Measurements from ENCODE around the gene MMP26. TPM values are rescaled to one million over a fixed set of nuclear protein-coding genes. Genes with fewer than 3 reads are reported as not detected.
"Not testable (repeated sequence)": the region's sequence is repeated elsewhere in the genome, so short reads cannot be mapped to it uniquely, and the experiment has no call there.

The MMP26 gene
- total and polyA plus RNA-seq, 10 donors: not detected

DNA sequence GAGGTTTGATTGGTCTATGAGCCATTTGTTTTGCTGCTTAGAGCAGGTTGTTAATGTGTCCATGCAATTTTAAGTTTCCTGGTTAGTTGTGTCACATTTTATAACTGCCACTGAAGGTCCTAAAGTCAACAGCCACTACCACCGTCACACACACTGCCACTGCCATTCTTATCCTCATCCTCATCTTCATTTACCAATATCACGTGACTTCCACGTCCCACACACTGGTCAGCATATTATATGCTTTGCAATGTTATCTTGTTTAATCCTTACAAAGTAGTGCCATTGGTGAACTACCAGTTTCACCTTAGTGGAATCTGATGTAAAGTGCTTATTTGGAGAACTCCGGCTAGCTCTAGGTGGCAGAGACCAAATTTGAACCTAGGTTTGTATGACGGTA, 9.7 kb downstream of the MMP26 start:
- H3K27me3 ChIP-seq (replicated peaks in 1 of 7): peaks cover 0 to 13% (median 0%) of the 10 kb centered on the region in 7 donors
- no peak overlapping the region for H3K4me3 ChIP-seq
- no peak overlapping the region for H3K27ac ChIP-seq
- TF ChIP-seq POLR2AphosphoS5 (IDR thresholded peaks at IDR 0.05) (no peak), POLR2A (IDR thresholded peaks at IDR 0.05) (no peak)
- TF ChIP-seq, protein P1, sequence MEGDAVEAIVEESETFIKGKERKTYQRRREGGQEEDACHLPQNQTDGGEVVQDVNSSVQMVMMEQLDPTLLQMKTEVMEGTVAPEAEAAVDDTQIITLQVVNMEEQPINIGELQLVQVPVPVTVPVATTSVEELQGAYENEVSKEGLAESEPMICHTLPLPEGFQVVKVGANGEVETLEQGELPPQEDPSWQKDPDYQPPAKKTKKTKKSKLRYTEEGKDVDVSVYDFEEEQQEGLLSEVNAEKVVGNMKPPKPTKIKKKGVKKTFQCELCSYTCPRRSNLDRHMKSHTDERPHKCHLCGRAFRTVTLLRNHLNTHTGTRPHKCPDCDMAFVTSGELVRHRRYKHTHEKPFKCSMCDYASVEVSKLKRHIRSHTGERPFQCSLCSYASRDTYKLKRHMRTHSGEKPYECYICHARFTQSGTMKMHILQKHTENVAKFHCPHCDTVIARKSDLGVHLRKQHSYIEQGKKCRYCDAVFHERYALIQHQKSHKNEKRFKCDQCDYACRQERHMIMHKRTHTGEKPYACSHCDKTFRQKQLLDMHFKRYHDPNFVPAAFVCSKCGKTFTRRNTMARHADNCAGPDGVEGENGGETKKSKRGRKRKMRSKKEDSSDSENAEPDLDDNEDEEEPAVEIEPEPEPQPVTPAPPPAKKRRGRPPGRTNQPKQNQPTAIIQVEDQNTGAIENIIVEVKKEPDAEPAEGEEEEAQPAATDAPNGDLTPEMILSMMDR (IDR thresholded peaks at IDR 0.05 in 8 of 11, conservative IDR thresholded peaks at IDR 0.05 in 3 of 11): no peak
- no peaks in the 10 kb centered on the region for H3K4me1 ChIP-seq
- no peak for DNase-seq
- H3K36me3 ChIP-seq: no peaks in the 10 kb centered on the region
- 77 to 89% (median 85%) methylated on average over 5 of the region's 5 CpGs for WGBS, 5 donors
- intact Hi-C loops (cut with DNase I; ENCODE audit: low total_unique reads): no loop called here
- H3K9me3 ChIP-seq: no peaks in the 10 kb centered on the region

GRCh38 chr11:4722616-4723534, 18.3 kb downstream of the MMP26 start:
- intact Hi-C loops (cut with DNase I; ENCODE audit: low total_unique reads); H3K4me1 ChIP-seq; H3K27ac ChIP-seq; H3K36me3 ChIP-seq; H3K4me3 ChIP-seq; DNase-seq; H3K9me3 ChIP-seq; H3K27me3 ChIP-seq (replicated peaks in 1 of 7): not testable (repeated sequence)
- 90 to 93% (median 91%) methylated on average over 22 to 33 of the region's 33 CpGs for WGBS, 5 donors

DNA sequence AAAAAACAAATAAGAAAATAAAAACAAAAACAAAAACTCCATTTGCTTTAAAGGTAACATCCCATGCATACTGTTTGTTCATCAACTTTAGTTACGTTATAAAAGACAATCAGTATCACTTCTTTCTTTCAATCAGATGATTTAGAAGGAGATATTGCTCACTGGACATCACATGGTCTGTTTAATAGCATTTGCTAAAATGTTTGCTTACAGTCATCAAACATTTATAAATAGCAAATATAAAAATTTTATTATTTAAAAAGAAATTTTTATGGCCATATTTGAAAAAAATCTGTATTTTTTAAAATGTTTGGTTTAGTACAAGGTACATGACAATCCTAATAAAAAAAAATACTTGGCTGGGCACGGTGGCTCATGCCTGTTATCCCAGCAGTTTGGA, 22.6 kb downstream of the MMP26 start:
- DNase-seq: no peak
- Histone ChIP-seq H3K27me3 (replicated peaks in 1 of 7) (no peaks in the 10 kb centered on the region), H3K4me3 (no peak overlapping the region), H3K27ac (no peak overlapping the region), H3K36me3 (no peaks in the 10 kb centered on the region), H3K4me1 (no peaks in the 10 kb centered on the region), H3K9me3 (no peaks in the 10 kb centered on the region)
- intact Hi-C loops (cut with DNase I; ENCODE audit: low total_unique reads): no loop called here
- 83 to 96% (median 87%) methylated on average over 2 of the region's 2 CpGs for WGBS, 5 donors
- no peak for TF ChIP-seq POLR2AphosphoS5 (IDR thresholded peaks at IDR 0.05)

- Histone ChIP-seq H3K9me3 (no peaks in the 10 kb centered on the region), H3K27ac (no peak overlapping the region), H3K4me1 (no peaks in the 10 kb centered on the region), H3K36me3 (no peaks in the 10 kb centered on the region), H3K4me3 (no peak overlapping the region), H3K27me3 (replicated peaks in 1 of 7) (peaks cover 0 to 9% (median 0%) of the 10 kb centered on the region in 7 donors)
- intact Hi-C loops (cut with DNase I; ENCODE audit: low total_unique reads): no loop called here
- no peak for DNase-seq
- TF ChIP-seq POLR2AphosphoS5 (IDR thresholded peaks at IDR 0.05) (no peak), POLR2A (IDR thresholded peaks at IDR 0.05) (no peak)
- TF ChIP-seq, protein P1 (IDR thresholded peaks at IDR 0.05 in 8 of 11, conservative IDR thresholded peaks at IDR 0.05 in 3 of 11): no peak
- 79 to 93% (median 85%) methylated on average over 2 of the region's 2 CpGs for WGBS, 5 donors
Observed at GRCh38 chr11:4740735-4741134, 36.2 kb downstream of the MMP26 start.

DNA sequence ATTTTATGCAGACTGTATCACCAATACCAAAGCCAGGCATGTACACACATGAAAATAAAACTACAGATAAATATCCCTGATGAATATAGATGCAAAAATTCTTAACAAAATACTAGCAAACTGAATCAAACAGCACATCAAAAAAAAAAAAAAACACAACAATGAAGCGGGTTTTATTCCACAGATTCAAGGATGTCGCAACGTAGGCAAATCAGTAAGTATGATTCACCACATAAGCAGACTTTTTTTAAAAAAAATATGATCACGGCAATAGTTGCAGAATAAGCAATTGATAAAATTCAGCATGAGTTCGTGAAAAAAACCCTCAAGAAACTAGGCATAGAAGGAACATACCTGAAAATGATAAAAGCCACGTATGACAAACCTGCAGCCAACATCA, 43.9 kb downstream of the MMP26 start:
- Histone ChIP-seq H3K4me1 (no peaks in the 10 kb centered on the region), H3K27me3 (replicated peaks in 1 of 7) (peaks cover 0 to 5% (median 0%) of the 10 kb centered on the region in 7 donors), H3K36me3 (no peaks in the 10 kb centered on the region), H3K27ac (no peak overlapping the region), H3K4me3 (no peak overlapping the region), H3K9me3 (no peaks in the 10 kb centered on the region)
- DNase-seq: no peak
- intact Hi-C loops (cut with DNase I; ENCODE audit: low total_unique reads): no loop called here
- TF ChIP-seq, protein P1 (IDR thresholded peaks at IDR 0.05 in 8 of 11, conservative IDR thresholded peaks at IDR 0.05 in 3 of 11): no peak
- no peak for TF ChIP-seq POLR2A (IDR thresholded peaks at IDR 0.05)
- TF ChIP-seq POLR2AphosphoS5 (IDR thresholded peaks at IDR 0.05): no peak
- WGBS, 5 donors: 77 to 85% (median 81%) methylated on average over 6 of the region's 6 CpGs
